Measurements from ENCODE around the gene HRH2. TPM values are rescaled to one million over a fixed set of nuclear protein-coding genes. Genes with fewer than 3 reads are reported as not detected.

HRH2 gene
- total RNA-seq, 2 experiments from 2014 or later = 2.9 to 3.4 TPM

- DNase-seq (peak in 10 of 14 experiments; percentile 9 to 60 (median 34)), ATAC-seq (ENCODE audit: poor library complexity) (peak; percentile 37)
- no peaks in the 10 kb centered on the region for H3K27me3 Mint-ChIP-seq
- intact Hi-C loops (cut with DNase I, micrococcal nuclease) = loop anchor here (1.0 to 2.0 kb wide), 2 partner anchors 124 kb away; no protein-coding TSS in a partner anchor
- Histone ChIP-seq H3K27me3 (ENCODE audit: control insufficient read depth in 1 of 2, insufficient read depth in 2 of 2, low read length in 2 of 2) (no peaks in the 10 kb centered on the region), H3K4me3 (ENCODE audit: low read length) (peak overlapping the region; percentile 92), H3K36me3 (ENCODE audit: insufficient read depth, low read length) (peaks cover 5% of the 10 kb centered on the region), H3K27ac (ENCODE audit: low read depth in 1 of 2, low read length in 2 of 2) (no peak overlapping the region), H3K9me3 (ENCODE audit: control insufficient read depth in 1 of 2, insufficient read depth in 1 of 2, low read length in 2 of 2) (no peaks in the 10 kb centered on the region), H3K4me1 (ENCODE audit: insufficient read depth, low read length) (peaks cover 72% of the 10 kb centered on the region)
- no peaks in the 10 kb centered on the region for H3K9me3 Mint-ChIP-seq
- CTCF ChIA-PET = no interaction called here
- POLR2A ChIA-PET = interaction anchor here (0.8 to 1.3 kb wide), 3 partner anchors 13 to 180 kb away, joined by 3 to 4 read pairs (median 3); partner anchors contain the start of gene SFXN1
- peak overlapping the region; percentile 95 for H3K4me3 Mint-ChIP-seq
- peaks cover 95% of the 10 kb centered on the region for H3K4me1 Mint-ChIP-seq (ENCODE audit: low read depth)
- peaks cover 51% of the 10 kb centered on the region for H3K36me3 Mint-ChIP-seq (ENCODE audit: low read depth)
- peak overlapping the region; percentile 75 for H3K27ac Mint-ChIP-seq
- TF ChIP-seq, protein P1, sequence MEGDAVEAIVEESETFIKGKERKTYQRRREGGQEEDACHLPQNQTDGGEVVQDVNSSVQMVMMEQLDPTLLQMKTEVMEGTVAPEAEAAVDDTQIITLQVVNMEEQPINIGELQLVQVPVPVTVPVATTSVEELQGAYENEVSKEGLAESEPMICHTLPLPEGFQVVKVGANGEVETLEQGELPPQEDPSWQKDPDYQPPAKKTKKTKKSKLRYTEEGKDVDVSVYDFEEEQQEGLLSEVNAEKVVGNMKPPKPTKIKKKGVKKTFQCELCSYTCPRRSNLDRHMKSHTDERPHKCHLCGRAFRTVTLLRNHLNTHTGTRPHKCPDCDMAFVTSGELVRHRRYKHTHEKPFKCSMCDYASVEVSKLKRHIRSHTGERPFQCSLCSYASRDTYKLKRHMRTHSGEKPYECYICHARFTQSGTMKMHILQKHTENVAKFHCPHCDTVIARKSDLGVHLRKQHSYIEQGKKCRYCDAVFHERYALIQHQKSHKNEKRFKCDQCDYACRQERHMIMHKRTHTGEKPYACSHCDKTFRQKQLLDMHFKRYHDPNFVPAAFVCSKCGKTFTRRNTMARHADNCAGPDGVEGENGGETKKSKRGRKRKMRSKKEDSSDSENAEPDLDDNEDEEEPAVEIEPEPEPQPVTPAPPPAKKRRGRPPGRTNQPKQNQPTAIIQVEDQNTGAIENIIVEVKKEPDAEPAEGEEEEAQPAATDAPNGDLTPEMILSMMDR (IDR thresholded peaks at IDR 0.05) = peak; percentile 17
These were observed 651 bp downstream of the HRH2 start for GRCh38 chr5:175658299-175659145.

- Mint-ChIP-seq H3K36me3 (ENCODE audit: low read depth) (peaks cover 61% of the 10 kb centered on the region), H3K27ac (peak overlapping the region; percentile 75), H3K9me3 (no peaks in the 10 kb centered on the region), H3K4me3 (peak overlapping the region; percentile 95), H3K4me1 (ENCODE audit: low read depth) (peaks cover 93% of the 10 kb centered on the region), H3K27me3 (no peaks in the 10 kb centered on the region)
- ChIA-PET CTCF (no interaction called here), POLR2A (no interaction called here)
- H3K36me3 ChIP-seq (ENCODE audit: insufficient read depth, low read length) = peaks cover 9% of the 10 kb centered on the region
- TF ChIP-seq, protein P1 (IDR thresholded peaks at IDR 0.05) = no peak
- H3K4me1 ChIP-seq (ENCODE audit: insufficient read depth, low read length) = peaks cover 71% of the 10 kb centered on the region
- H3K9me3 ChIP-seq (ENCODE audit: control insufficient read depth in 1 of 2, insufficient read depth in 1 of 2, low read length in 2 of 2) = no peaks in the 10 kb centered on the region
- no peak overlapping the region for H3K27ac ChIP-seq (ENCODE audit: low read depth in 1 of 2, low read length in 2 of 2)
- ATAC-seq (ENCODE audit: poor library complexity) (no peak), DNase-seq (no peak)
- peak overlapping the region; percentile 92 for H3K4me3 ChIP-seq (ENCODE audit: low read length)
- H3K27me3 ChIP-seq (ENCODE audit: control insufficient read depth in 1 of 2, insufficient read depth in 2 of 2, low read length in 2 of 2) = no peaks in the 10 kb centered on the region
- intact Hi-C loops (cut with DNase I, micrococcal nuclease) = loop anchor here (2.0 kb wide), 2 partner anchors 35 to 125 kb away; no protein-coding TSS in a partner anchor
These were observed 1.8 kb downstream of the HRH2 start for GRCh38 chr5:175659546-175660253.
